ENCODE results near the gene BNC2.
"Not testable (repeated sequence)": the region's sequence is repeated elsewhere in the genome, so short reads cannot be mapped to it uniquely, and the experiment has no call there.

BNC2 gene

DNA sequence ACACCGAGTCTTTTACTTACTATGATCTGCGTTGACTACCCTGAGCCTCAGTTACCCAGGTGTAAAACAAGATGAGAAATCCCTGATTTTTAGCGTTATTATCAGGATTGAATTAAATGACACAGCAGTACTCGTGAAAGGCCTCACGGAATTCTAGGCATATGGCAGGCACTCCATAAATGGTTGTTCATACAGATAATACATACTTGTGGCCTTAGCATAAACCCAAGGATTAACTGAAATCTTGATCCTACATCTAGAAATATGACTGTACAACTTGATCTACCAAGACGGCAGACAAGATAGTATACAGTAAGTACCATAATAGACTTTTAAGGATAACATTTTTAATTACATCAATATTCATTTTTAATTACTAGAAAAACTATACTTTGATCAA, 409.8 kb downstream of the BNC2 start:
- DNase-seq (ENCODE audit: low read depth in 4 of 4, low spot score in 1 of 4) = no peak

DNA sequence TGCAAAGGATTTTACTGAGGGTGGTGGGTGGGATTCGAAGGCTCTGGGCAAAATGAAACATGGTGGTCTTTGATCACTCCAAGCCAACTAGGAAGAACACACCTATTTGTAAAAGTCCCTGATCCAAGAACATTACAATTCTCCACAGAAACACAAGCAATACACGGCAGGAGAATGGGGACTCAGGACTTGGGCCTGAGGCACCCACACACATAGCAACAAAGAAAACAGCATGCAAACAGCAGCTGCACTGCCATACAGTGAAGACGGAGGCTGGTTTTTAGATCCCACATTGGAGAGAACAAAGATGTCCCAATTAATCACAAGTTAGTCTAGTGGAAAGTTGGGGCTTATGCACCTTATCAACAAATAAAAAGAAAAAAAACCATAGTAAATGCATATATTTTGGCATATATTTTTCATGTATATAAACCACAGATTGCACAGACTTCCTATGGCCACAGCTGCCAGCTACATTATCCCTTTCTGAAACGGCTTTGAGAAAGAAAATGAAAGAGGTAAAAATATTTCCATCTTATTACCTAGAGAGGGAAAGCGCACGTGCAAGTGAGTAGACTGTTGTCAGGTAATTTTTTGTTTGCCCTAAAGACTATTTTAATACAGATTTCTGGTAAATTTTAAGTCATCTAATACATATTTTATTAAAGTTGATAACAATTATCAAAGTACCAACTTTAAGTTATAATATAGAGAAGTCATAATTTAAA, 410.9 kb downstream of the BNC2 start:
- DNase-seq (ENCODE audit: low read depth in 4 of 4, low spot score in 1 of 4) = no peak

DNA sequence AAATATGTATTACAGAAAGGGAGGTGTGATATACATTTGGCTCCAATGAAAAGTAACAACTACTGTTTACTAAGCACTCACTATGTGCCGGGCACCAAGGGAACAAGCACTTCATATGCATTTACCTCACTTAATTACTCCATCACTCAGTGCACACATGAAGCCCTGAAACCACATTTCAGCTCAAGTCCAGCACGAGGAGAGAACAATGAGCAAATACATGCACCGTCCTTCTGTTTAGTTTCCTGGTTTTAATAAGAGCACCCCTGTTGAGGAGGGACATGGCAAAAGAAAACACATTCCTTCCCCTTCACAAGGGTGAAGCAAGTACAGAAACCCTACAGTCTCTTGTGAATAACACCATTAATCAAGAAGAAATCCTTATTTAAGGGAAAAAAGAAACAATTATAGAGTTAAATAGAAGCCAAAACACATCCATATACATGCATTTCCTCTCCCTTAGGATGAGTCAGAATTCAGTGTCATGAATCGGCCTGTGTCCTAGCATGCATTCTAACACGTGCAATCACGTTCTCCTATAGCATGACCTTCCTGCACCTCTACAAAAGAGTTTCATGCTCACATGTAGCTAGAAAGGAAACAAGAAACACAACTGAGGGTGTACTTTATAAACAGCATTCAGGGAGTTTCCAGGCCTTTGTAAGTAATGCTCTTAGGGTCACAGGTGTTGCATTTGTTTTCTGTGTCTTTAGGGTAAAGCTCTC, 411.6 kb downstream of the BNC2 start:
- no peak for DNase-seq (ENCODE audit: low read depth in 4 of 4, low spot score in 1 of 4)

DNA sequence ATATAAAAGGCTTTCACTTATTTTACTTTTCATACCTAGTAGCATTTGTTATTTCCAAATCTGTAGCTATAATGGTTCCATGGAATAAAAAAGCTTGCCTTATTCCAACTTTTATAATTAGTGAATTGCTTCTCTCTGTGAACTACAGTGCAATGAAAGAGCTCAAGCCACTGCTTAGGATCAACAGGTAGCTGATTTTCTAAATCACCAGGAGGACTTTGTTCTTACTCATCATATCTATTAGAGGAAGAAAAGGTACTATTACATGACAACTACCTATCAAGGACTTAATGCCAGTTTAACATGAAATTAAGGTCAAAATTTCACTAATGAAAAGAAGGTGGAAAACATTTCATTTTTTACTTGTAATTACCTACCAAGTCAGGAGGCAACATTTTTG, 414.6 kb downstream of the BNC2 start:
- no peak for DNase-seq (ENCODE audit: low read depth in 4 of 4, low spot score in 1 of 4)

DNA sequence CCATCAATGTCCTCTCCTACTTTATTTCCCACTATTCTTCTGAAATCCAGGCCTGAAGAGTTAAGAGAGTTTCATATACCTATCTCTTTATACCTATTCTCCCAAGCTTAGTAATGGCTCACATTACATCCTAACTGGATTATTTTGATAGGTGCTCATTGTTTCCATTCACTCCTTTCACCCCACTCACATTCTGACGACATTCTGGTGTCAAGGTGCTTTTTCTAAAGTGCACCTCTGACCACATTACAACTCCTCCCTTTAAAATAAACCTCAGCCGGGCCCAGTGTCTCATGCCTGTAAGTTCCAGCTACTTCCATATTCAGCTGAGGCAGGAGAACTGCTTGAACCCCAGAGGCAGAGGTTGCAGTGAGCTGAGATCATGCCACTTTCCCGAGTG, 417.1 kb downstream of the BNC2 start:
- no peak for DNase-seq (ENCODE audit: low read depth in 4 of 4, low spot score in 1 of 4)

DNA sequence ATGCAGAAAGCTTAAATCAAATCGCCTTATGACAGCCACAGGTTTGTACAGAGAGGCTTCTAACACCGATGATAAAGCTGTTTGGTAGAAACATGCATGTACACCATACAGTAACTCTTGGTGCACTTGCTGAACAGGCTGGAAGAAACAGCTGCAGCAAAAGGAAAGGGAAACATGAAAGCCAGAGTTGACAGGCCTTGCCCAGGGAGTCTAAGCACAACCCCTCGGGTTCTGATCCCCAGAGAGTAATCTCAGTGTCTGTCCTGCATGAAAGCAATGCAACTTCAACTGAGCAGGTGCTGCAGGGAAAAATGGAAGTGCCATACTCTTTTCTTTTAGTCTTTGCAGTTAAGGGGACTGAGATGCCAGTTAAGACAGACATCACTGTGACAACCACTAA, 419.9 kb downstream of the BNC2 start:
- DNase-seq (ENCODE audit: low read depth in 4 of 4, low spot score in 1 of 4) = no peak

DNA sequence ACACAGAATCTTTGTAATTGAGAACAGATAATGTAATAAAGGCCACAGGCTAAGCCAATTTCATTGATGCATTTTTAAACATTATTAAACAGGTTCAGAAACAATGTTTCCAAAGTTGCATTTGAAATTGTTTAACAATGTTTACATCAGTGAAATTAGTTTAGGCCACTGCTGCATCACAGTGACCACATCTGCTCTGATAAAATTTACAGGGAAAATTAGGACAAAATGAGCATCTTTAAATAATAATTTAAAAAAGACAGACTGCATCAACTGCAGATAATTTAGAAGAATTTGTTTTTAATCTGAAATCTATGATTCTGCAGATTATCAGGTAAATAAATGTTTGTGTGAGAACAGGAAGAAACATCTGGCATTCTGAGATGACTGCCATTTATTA, 420.4 kb downstream of the BNC2 start:
- DNase-seq (ENCODE audit: low read depth in 4 of 4, low spot score in 1 of 4) = no peak

DNA sequence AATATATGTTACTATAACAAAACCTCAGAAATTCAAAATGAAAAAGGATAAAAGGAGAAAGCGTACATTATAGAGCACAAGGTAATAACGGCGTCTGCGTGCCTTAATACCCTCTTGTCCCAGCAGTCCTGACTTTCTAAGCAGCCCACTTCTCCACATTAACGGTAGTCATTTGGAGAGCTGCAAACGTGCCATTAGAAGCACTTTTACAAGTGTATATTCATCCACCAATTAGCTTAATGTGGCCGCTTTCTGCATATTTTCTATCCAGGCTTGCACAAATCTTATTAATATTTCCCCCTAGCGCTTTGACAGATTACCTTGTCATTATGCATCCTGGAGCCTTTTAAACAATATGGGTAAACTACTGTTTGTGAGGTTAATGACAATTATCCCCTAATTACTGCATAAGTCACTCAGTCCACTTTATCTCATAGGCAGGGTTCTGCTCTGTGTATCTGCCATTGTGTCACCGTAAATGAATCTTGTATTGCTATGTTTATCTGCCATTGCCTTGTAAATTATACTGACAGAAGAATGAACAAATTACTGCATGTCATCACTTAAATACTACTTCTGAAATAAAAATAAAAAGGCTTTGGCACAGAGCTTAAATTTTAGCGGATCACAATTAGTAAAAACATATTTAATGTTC, 421.3 kb downstream of the BNC2 start:
- DNase-seq (ENCODE audit: low read depth in 4 of 4, low spot score in 1 of 4) = no peak

DNA sequence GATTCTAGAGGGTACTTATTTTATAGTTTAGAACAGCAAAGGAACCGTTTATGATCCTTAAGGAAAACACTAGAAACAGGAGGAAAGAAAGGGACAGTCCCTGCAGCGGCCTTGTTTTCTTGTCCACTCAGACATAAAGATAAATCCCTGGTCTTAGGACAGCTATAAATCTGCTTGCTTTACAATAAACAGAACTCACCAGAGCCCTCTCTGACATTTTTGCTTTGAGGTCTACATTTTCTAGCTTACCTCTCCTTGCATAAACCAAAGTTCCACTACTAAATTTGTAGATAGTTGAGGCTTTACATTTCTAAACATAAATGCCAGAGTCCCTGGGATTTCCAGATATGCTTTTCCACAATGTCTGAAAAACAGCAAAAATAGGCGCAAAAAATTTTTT, 422.5 kb downstream of the BNC2 start:
- DNase-seq (ENCODE audit: low read depth in 4 of 4, low spot score in 1 of 4) = no peak

DNA sequence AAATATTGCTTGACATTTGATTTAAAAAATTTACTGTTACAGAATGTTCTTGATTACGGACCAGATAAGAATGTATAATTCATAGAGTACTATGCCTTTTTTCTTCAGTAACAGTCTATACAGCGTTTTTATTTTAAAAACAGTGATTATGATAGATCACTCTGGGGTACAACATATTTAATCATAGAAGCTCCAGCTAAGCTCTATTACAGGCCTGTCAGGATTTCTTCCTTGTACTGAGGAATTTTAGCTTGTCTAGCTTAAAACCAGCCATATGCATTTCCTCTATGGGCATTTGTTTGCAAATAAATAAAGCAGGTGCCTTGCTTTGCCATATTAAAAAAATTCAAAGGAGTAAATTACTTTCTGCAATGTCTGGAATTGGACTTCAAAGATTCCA, 423.8 kb downstream of the BNC2 start:
- no peak for DNase-seq (ENCODE audit: low read depth in 4 of 4, low spot score in 1 of 4)

DNA sequence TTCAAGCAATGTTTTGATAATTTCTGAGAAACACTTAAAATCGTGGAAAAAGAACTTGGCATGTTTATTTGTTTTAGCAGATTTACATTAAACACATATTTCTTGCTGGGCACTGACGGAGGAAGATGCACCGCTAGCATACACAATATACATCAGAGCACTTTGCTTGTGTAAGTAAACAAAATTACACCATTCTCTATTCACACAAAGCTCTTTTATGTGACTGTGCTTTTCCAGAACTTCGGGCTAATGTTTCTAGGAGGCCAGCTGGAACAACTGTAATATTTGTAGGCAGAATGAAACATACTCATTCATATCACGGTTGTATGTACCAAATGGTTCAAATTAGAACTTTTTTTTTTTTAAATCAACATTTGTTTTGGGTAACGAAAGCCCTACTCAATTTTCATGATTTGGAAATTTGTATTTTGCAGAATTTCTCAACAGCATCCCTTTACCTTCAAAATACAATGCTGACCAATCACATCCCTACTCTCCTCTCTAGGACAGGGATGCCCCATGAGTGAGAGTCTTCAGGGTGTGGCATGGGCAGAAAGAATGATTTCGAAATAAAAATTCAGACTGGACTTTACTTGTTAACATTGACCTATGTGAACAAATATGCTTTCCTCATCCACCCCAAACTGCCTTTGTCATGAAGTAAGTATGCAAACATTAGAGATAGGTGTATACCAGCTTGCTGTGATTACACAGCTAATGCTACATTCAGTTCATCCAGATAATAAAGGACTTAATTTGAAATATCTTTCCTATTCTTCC, 425.1 kb downstream of the BNC2 start:
- no peak for DNase-seq (ENCODE audit: low read depth in 4 of 4, low spot score in 1 of 4)

DNA sequence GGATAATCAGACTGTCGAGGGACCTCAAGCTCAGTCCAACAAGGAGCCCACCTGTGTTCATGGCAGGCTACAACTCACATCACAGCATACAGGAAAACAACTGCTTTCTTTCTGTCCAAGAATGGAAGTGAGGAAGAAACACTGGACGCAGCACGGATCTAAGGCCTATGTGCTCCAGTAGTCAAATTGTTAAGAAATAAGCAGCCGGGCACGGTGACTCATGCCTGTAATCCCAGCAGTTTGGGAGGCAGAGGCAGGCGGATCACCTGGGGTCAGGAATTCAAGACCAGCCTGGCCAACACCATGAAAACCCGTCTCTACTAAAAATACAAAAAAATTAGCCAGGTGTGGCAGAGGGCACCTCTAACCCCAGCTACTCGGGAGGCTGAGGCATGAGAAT, 427.8 kb downstream of the BNC2 start:
- DNase-seq (ENCODE audit: low read depth in 4 of 4, low spot score in 1 of 4) = no peak

DNA sequence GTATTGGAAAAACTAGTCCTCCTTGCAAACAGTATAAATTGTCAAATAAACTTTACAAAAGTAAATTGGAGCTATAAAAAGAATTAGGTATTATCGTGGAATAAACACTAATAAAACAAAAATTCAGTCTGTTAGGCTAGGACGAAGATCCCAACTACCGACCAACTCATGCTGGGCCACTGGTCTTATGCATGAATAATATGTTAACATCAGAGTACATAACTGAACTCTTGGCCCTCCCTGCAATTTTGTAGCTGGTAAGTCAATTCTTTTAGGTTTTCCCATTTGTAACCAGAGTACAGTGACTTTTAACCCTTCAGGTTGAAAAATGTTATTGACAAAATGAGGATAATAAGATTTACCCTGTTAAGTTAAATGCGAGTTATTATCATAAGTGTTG, 428.7 kb downstream of the BNC2 start:
- no peak for DNase-seq (ENCODE audit: low read depth in 4 of 4, low spot score in 1 of 4)

DNA sequence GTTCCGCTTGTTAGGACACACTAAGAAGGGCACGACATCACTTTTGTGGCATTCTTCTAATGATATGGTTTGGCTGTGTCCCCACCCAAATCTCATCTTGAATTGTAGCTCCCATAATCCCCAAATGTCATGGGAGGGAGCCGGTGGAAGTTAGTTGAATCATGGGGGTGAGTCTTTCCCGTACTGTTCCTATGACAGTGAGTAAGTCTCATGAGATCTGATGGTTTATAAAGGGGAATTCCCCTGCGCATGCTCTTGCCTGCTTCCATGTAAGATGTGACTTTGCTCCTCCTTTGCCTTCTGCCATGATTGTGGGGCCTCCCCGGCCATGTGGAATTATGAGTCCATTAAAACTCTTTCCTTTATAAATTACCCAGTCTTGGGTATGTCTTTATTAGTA, 431.6 kb downstream of the BNC2 start:
- DNase-seq (ENCODE audit: low read depth in 4 of 4, low spot score in 1 of 4) = not testable (repeated sequence)

DNA sequence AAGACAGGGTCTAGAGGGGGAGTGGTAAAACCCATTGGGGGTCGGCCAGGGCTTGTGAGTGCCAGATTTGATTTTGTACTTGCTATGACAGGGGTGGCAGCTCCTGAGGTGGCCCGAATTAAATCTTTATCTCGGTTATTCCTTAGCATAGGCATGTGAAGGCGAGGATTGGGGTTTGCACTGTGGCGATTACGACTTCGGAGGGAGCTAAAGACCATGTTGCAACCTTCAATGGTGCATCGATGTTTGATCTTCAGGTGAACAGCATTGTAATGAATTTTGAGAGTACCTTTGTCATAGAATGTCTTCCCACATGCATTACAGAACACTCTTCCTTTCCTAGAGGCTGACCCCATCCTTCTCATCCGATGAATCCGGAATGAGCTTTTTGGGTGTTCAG, 433.9 kb downstream of the BNC2 start:
- no peak for DNase-seq (ENCODE audit: low read depth in 4 of 4, low spot score in 1 of 4)

DNA sequence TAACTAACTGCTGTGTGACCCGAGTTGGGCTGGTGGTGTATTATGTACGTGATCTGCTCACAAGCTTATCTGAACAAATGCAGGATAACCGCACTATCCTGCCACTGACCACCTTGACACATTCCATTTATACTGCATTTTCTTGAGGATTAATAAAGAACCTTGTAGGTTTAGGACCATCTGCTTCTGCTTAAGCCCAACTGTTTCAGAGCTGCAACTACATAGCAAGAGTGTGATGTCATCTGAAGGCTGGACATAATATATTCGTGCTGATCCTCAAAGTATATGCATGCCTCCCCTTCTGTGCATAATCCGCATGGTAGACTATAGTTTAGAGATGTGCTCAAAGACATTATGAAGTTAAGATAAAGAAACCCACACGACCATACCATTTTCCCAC, 435.9 kb downstream of the BNC2 start:
- no peak for DNase-seq (ENCODE audit: low read depth in 4 of 4, low spot score in 1 of 4)

DNA sequence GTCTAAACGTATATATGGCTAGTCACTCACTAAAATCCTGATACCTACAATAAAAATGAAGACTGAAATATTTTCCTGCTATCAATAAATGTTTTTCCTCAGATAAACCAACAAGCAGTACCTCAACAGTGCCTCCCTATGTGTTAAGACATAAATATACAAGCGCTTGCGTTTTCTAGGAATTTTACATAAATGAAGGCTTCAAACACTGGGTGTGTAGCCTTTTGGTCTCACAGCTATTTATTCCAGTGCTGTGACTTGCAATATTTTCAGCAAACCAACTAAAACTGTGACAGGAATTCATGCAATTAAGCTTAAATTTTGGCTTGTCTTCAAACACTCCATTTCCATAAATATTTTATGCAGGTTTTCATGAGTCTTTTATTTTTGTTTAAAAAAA, 437.0 kb downstream of the BNC2 start:
- no peak for DNase-seq (ENCODE audit: low read depth in 4 of 4, low spot score in 1 of 4)

DNA sequence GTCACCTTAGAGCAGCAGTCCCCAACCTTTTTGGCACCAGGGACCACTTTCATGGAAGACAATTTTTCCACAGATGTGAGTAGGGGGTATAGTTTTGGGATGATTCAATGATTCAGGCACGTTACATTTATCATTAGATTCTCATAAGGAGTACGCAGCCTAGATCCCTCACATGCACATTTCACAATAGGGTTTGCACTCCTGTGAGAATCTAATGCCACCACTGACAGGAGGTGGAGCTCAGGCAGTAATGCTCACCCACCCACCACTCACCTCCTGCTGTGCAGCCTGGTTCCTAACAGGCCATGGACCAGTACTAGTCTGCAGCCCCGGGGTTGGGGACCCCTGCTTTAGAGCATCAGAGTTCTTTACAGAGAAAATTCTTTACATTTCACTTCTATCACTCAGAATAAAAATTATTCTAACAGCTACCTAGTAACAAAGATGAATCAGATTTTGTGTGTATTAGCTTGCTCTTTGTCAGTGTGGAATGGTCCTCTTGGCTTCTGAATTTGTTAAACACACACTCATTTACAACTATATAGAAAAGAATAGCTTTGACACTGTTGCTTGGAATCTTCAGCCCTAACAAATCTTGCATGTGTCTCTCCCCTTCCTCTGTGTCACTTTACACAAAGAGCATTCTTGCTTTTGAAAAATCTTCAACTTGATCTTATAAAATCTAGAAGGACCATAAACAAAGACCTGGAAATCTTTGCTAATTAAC, 438.6 kb downstream of the BNC2 start:
- DNase-seq (ENCODE audit: low read depth in 4 of 4, low spot score in 1 of 4) = no peak

DNA sequence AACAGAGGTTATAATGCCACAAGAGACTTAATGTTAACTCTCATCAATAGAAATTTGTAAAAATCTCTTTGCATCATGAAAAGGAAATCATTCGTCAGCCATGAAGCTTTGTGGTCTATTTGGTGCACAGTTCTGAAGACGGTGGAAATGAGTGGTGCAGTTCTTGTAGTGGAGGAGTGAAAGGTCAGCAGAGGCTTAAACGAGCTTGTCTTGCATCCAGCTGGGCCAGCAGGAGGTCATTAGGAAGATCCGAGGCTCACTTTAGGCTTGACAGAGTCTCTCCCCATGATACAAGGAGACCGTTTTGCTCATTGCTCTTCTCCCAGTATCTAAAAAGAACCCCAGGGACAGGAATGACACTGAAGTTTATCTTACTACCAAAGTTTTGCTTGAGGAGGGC, 440.8 kb downstream of the BNC2 start:
- DNase-seq (ENCODE audit: low read depth in 4 of 4, low spot score in 1 of 4) = no peak

DNA sequence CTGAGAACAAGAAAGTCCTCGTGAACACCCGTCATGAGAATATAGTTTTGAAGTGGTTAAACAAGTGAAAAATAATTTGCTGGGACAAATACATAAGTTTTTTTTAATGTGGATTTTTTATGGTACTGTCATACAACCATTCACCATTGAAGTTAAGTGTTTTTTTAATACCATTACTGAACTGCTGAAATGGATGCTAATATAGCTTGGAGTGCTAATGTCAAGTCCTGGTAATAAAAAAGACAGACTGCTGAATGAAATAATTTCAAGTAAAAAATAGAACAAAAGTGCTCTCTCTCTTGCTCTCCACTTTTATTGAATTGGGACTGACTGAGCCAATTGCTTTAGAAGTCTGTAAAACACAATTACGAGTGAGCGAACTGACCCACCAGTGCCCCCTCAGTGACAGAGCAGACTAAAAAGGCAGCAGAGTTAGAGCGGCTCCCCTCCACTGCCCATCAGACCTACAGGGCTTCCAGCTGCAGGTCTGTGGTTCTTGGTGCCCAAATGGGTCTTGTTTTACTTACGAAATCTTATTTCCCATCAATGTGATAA, 442.5 kb downstream of the BNC2 start:
- no peak for DNase-seq (ENCODE audit: low read depth in 4 of 4, low spot score in 1 of 4)

DNA sequence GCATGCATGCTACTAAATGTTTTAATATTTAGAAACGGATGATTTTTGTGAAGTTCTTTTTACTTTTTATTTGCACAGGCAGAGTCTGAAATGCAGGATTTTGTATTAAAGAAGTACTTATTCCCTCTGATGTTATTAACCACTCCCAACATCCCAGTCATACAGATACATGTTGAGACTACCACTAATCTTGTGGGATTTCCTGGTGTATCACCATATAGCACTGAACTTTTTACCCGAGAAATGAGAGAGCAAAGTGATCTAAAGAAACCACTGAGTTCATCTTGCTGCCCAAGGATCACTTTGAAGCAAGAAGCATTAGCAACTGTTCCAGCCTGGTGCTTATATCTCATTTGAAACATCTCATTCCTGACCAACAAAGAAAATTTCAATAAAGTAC, 443.8 kb downstream of the BNC2 start:
- no peak for DNase-seq (ENCODE audit: low read depth in 4 of 4, low spot score in 1 of 4)
